Neuron (in vitro differentiated cells): ENCODE measurements around the gene HS6ST3.
"Not testable (repeated sequence)": the region's sequence is repeated elsewhere in the genome, so short reads cannot be mapped to it uniquely, and the experiment has no call there.

Source experiments
- H2AFZ ChIP-seq: one replicate; pipeline ENCODE4 v1.6.1; 2013; ENCODE audit warnings: low read depth, mild to moderate bottlenecking, inconsistent platforms, low read length, moderate library complexity
- H3K27me3 ChIP-seq: one replicate; pipeline ENCODE4 v1.6.1; 2013; ENCODE audit warnings: low read length; ENCODE audit not compliant: insufficient read depth
- H3K36me3 ChIP-seq: one replicate; pipeline ENCODE4 v1.6.1; 2013; ENCODE audit warnings: low read length; ENCODE audit not compliant: insufficient read depth
- H3K4me1 ChIP-seq: one replicate; pipeline ENCODE4 v1.6.1; 2013; ENCODE audit warnings: low read length; ENCODE audit not compliant: insufficient read depth
- H3K4me3 ChIP-seq: 2 replicates; pipeline ENCODE4 v1.5.1; 2013; ENCODE audit warnings: mild to moderate bottlenecking, low read length, moderate library complexity
- H3K9me3 ChIP-seq: one replicate; pipeline ENCODE4 v1.6.1; 2013; ENCODE audit warnings: low read length

The HS6ST3 gene

DNA sequence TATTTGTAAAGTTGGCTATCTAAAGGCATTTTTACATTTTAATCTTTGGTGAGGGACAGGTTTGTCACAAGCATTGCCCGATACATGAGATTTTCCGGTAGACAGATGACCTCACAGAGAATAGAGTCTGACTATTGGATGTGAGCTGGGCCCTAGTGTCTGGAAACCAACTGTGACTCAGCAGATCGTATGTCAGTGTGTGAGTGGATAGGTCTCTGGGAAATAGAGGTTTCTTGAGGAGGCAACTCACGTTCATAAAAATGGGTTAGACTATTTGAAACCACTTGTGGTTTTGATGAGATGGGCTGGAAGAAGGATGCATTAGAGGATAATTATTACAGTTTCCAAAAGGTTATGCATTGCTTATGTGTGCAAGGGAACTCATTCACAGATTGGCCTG is 19.2 kb downstream of the HS6ST3 start:
- Histone ChIP-seq H3K4me1 (no peaks in the 10 kb centered on the region), H3K4me3 (no peak overlapping the region), H3K27me3 (no peaks in the 10 kb centered on the region), H3K36me3 (no peaks in the 10 kb centered on the region), H3K9me3 (no peaks in the 10 kb centered on the region), H2AFZ (no peak overlapping the region)

DNA sequence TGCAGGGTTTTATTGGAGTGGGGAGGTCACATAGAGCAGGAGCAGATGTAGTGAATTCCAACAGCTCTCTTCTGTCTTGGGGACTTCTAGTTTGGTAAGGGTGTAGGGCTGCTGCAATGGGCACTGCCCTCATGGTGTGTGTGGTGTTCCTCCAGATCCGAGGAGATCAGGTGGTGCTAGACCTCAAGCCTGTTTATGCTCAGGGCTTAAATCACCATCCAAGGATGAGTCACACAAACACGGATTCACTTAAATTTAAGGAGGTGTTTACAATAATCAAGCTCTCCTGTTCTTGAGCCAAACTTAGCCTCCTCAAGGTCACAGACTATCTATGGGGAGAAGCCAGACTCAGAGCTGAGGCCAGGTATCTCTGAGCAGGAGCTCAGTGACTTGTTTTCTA is 23.0 kb downstream of the HS6ST3 start:
- H3K4me3 ChIP-seq, result no peak overlapping the region
- no peak overlapping the region for H2AFZ ChIP-seq
- H3K9me3 ChIP-seq, result no peaks in the 10 kb centered on the region
- H3K36me3 ChIP-seq, result no peaks in the 10 kb centered on the region
- no peaks in the 10 kb centered on the region for H3K4me1 ChIP-seq
- no peaks in the 10 kb centered on the region for H3K27me3 ChIP-seq

DNA sequence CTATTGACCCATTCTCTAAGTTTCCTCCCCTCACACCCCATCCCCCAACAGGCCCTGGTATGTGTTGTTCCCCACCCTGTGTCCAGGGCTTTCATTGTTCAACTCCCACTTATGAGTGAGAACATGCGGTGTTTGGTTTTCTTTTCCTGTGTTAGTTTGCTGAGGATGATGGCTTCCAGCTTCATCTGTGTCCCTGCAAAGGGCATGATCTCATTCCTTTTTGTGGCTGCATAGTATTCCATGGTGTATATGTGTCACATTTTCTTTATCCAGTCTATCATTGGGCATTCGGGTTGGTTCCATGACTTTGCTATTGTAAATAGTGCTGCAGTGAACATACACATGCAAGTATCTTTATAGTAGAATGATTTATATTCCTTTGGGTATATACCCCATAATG is 25.5 kb downstream of the HS6ST3 start:
- H3K36me3 ChIP-seq, H3K4me3 ChIP-seq, H2AFZ ChIP-seq, H3K27me3 ChIP-seq, H3K4me1 ChIP-seq, H3K9me3 ChIP-seq: not testable (repeated sequence)

GRCh38 chr13:96119921-96120320 is 30.0 kb downstream of the HS6ST3 start:
- no peak overlapping the region for H2AFZ ChIP-seq
- no peak overlapping the region for H3K4me3 ChIP-seq
- H3K36me3 ChIP-seq, result no peaks in the 10 kb centered on the region
- no peaks in the 10 kb centered on the region for H3K9me3 ChIP-seq
- H3K4me1 ChIP-seq, result no peaks in the 10 kb centered on the region
- H3K27me3 ChIP-seq, result no peaks in the 10 kb centered on the region

GRCh38 chr13:96130818-96131340 is 41.0 kb downstream of the HS6ST3 start:
- Histone ChIP-seq H2AFZ (no peak overlapping the region), H3K27me3 (no peaks in the 10 kb centered on the region), H3K36me3 (no peaks in the 10 kb centered on the region), H3K9me3 (no peaks in the 10 kb centered on the region), H3K4me1 (no peaks in the 10 kb centered on the region), H3K4me3 (no peak overlapping the region)

DNA sequence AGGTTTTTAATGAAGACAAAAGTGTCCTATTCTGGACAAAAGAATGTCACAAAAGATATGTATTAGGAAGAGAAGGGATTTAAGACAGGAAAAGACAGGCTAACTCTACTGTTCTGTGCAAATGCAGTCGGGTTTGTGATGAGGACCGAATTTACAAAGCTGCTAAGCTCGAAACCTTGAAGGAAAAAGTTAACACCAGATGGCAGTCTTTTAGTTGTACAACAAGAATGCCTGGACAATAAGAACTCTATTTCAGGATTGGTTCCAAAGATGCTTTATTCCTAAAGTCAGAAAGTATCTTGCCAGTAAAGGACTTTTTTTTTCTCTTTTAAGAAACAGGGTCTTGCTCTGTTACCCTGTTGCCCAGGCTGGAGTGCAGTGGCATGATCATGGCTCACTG is 51.1 kb downstream of the HS6ST3 start:
- Histone ChIP-seq H3K27me3 (no peaks in the 10 kb centered on the region), H3K4me1 (no peaks in the 10 kb centered on the region), H3K4me3 (no peak overlapping the region), H2AFZ (no peak overlapping the region), H3K9me3 (no peaks in the 10 kb centered on the region), H3K36me3 (no peaks in the 10 kb centered on the region)

DNA sequence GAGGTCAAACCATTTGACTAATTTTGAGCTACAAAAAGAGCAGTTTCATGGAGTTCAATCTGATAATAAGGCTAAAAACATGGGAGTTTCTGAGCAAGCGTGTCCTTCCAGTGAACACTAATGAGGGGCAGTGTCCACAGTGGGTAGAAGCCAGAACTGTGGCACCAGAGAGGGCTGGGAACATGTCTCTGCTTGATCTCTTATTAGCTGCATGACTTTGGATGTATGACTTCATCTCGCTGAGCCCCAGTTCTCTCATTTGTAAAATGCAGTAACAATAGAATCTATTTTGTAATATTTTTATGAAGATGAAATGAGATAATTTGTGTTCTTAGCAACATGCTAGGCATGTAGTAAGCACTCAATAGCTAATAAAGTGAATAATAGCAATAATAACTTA is 69.8 kb downstream of the HS6ST3 start:
- H3K4me1 ChIP-seq, result no peaks in the 10 kb centered on the region
- no peak overlapping the region for H3K4me3 ChIP-seq
- no peaks in the 10 kb centered on the region for H3K27me3 ChIP-seq
- H3K9me3 ChIP-seq, result no peaks in the 10 kb centered on the region
- H3K36me3 ChIP-seq, result no peaks in the 10 kb centered on the region
- no peak overlapping the region for H2AFZ ChIP-seq

DNA sequence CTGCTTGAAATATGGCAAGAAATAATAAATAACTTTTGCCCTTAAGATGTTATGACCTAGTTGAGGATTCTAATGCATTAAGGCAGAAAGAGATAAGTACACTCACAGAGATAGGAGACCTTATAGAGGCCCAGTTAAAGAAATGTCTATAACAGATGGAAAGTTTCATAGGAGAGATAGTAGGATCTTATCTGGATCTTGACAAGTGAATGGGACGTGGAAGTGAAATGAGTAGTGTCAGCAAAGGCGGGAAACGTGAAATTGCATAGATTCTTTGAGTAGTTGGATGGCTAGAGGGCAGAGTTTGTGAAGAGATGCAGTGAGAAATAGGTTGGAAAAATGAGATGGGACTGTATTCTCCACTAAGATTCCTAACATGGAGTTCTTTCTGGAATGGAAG is 71.2 kb downstream of the HS6ST3 start:
- H3K9me3 ChIP-seq, result no peaks in the 10 kb centered on the region
- no peak overlapping the region for H3K4me3 ChIP-seq
- no peaks in the 10 kb centered on the region for H3K36me3 ChIP-seq
- H2AFZ ChIP-seq, result no peak overlapping the region
- no peaks in the 10 kb centered on the region for H3K27me3 ChIP-seq
- no peaks in the 10 kb centered on the region for H3K4me1 ChIP-seq

GRCh38 chr13:96165840-96166239 is 75.9 kb downstream of the HS6ST3 start:
- no peaks in the 10 kb centered on the region for H3K27me3 ChIP-seq
- H3K9me3 ChIP-seq, result no peaks in the 10 kb centered on the region
- H3K4me1 ChIP-seq, result no peaks in the 10 kb centered on the region
- H3K4me3 ChIP-seq, result no peak overlapping the region
- H2AFZ ChIP-seq, result no peak overlapping the region
- no peaks in the 10 kb centered on the region for H3K36me3 ChIP-seq

GRCh38 chr13:96172066-96172465 is 82.2 kb downstream of the HS6ST3 start:
- Histone ChIP-seq H3K4me1 (no peaks in the 10 kb centered on the region), H3K9me3 (no peaks in the 10 kb centered on the region), H3K36me3 (no peaks in the 10 kb centered on the region), H3K27me3 (no peaks in the 10 kb centered on the region), H3K4me3 (no peak overlapping the region), H2AFZ (no peak overlapping the region)

- Histone ChIP-seq H2AFZ (no peak overlapping the region), H3K9me3 (no peaks in the 10 kb centered on the region), H3K27me3 (no peaks in the 10 kb centered on the region), H3K4me1 (no peaks in the 10 kb centered on the region), H3K4me3 (no peak overlapping the region), H3K36me3 (no peaks in the 10 kb centered on the region)
Observed at GRCh38 chr13:96178759-96179158, 88.9 kb downstream of the HS6ST3 start.

DNA sequence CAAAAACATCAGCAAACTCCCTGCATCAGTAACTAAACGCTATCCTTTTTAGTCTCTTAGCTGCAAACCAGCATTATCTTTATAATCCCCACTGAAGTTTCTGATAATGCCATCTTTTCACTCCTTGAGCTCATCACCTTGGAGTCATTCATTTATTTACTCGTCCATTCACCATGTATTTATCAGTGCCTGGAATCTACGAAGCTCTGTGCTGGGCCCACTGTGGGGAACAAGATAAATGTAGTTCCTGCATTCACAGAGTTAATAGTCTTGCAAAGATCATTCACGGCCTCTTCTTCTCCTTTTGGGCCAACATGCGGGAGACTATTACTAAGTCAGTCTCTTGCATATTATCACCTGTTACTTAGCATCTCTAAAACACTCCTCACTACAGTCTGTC is 89.4 kb downstream of the HS6ST3 start:
- no peaks in the 10 kb centered on the region for H3K36me3 ChIP-seq
- no peak overlapping the region for H3K4me3 ChIP-seq
- H3K27me3 ChIP-seq, result no peaks in the 10 kb centered on the region
- H2AFZ ChIP-seq, result no peak overlapping the region
- no peaks in the 10 kb centered on the region for H3K4me1 ChIP-seq
- no peaks in the 10 kb centered on the region for H3K9me3 ChIP-seq

DNA sequence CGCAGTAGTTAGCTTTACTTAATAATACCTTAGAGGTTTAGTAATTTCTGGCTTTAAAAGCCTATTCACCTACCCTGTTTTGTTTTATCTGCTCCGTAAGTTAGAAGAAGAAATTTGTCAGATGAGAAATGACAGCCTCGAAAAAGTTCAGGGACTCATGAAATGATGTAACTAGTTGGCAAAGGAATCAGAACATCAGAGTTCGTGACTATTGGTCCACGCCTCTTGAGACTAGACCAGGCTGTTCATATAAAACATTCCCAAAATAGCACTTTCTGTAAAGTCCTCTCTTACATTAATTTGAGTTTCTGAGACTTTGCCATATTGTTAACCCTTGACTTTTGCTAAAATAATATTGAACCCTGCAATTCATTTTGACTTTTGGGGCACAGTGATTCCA is 92.0 kb downstream of the HS6ST3 start:
- H3K4me3 ChIP-seq, result no peak overlapping the region
- no peaks in the 10 kb centered on the region for H3K36me3 ChIP-seq
- no peaks in the 10 kb centered on the region for H3K9me3 ChIP-seq
- no peaks in the 10 kb centered on the region for H3K27me3 ChIP-seq
- no peak overlapping the region for H2AFZ ChIP-seq
- H3K4me1 ChIP-seq, result no peaks in the 10 kb centered on the region

- Histone ChIP-seq H3K36me3 (no peaks in the 10 kb centered on the region), H3K9me3 (no peaks in the 10 kb centered on the region), H3K4me1 (no peaks in the 10 kb centered on the region), H3K4me3 (no peak overlapping the region), H2AFZ (no peak overlapping the region), H3K27me3 (no peaks in the 10 kb centered on the region)
Observed at GRCh38 chr13:96185818-96186217, 95.9 kb downstream of the HS6ST3 start.
